HG03442 (cell line): Measurements from ENCODE around the gene LUZP2.

Source experiments
- ATAC-seq: cut with Tn5 transposase; IDR thresholded peaks from one replicate; pipeline ENCODE4 v1.9.1; 2021; ENCODE audit warnings: mild to moderate bottlenecking, moderate library complexity; ENCODE audit not compliant: unreplicated experiment

LUZP2 gene

DNA sequence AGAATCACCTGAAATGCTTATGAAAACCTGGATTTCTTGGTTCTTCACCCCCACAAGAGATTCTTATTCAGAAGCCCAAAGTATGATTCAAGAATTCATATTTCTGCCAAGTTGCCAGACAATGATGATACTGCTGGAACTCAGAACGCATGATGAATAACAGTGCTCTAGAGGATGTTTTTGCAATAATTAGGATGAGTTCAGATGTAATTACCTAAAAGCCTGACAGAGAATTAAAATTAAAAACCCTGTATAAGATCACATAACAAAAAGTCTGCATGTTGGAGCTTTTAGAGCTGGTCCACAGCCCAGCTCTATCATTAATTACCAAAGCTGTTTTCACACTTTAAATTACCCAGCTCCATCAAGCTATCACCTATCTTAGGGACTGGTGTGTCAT, 211.8 kb downstream of the LUZP2 start:
- ATAC-seq = no peak

DNA sequence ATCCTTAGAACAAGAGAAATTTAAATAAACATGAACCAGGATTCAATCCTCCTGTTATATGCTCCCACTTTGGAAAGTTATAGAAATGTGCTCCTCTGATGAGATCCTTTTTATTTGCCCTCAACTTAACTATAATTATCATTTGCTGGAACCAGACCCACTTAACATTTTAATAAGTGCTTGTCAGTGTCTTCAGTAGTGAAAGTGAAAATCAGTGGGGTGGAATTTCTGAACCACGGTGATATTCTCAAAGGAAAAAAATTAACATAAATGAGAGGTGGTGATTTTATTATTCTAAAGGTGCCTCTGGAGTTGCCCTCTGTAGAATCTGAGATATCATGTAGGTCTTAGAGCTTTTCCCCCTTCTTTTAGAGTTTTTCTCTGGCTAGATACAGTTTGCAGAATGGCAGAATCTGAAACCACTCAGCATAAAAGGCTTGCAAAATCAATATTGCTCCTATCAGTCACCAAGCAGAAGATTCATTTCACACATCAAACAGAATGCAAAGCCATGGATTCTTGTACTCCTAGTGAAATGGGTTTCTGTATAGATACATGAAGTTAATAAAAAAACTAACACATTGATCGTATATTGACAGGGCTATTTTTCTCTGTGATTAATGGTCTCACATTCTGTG, 213.2 kb downstream of the LUZP2 start:
- no peak for ATAC-seq

DNA sequence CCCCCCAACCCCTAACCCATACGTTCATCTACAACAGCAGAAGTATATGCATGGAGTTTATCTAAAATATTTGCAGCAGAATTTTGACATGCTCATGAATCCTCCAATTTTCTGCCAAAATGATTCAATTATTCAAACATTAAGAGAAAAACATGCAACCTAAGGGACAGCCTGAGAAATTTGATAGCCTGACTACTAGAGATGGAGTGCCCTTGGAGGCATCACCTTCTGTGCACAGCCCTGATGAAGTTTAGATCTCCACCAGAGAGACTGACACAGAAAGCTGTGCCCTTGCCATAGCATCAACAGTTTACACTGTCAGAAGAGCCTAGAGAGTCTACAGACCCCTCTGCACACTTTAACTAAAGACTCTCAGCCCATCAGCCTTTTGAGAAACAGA, 217.7 kb downstream of the LUZP2 start:
- ATAC-seq = no peak

DNA sequence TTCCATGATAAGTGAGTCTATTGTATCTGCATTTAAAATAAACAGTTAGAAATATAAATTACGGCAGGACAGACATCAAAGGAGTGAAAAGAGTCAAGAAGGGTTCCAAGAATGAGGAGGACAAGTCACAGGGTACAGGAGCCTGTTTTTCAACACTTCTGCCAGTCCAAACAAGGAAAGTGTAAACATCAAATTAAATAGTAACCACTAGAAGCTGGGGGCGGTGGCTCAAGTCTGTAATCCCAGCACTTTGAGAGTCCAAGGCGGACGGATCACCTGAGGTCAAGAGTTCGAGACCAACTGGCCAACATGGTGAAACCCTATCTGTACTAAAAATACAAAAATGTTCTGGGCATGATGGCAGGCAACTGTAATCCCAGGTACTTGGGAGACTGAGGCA, 219.6 kb downstream of the LUZP2 start:
- no peak for ATAC-seq

DNA sequence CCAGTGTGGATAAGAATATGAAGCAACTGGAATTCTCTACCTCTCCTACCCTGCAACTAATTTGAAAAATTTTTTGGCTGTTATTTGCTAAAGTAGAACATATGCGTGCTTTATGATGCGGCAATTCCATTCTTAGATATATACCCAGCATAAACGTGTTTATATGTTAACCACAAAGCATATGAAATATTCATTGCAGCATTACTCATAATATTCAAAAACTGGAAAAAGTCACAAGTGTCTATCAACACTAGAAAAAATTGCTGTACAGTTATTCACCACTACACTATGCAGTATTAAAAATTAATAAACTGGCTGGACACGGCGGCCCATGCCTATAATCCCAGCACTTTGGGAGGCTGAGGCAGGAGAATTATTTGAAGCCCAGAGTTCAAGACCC, 226.4 kb downstream of the LUZP2 start:
- no peak for ATAC-seq

DNA sequence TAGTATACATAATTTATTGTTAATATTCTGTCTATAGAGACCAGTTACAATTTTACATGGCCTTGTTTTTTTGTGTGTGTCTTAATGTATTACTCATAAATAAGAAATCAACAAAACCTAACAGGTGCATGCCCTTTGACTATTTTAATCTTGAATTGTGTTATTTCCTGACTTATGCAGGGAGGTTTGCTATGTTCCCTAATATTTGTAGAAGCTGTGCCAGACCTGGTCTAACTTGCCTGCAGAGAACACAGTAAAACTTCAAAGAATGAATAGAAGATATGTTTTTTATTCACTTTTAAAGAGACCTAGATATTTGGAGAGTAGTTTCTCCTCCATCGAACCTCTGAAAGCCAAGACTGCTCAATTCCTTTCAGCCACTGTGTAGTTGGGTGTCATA, 234.7 kb downstream of the LUZP2 start:
- no peak for ATAC-seq

DNA sequence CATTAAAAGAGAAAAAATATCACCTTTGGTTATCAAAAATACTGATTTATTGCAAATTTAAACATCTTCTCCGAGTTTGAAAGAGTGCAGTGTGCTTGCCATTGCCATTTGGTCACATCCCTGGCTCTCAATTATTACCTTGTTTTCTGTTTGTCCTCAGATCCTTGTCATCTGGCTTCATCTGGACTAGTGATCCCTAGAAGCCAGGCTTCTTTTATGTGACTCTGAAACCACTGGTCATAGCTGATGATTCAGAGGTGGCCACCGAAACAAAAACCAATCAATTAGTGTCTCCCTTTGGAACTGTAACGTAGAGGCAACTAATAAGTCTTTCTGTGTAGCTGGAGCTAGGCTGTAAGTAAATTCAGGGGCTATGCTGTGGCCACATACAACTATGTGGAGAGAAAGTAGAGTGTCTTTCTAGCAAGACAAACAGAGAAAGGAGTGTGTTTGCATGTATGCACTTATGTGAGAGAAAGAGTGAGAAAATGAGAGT, 237.9 kb downstream of the LUZP2 start:
- no peak for ATAC-seq

DNA sequence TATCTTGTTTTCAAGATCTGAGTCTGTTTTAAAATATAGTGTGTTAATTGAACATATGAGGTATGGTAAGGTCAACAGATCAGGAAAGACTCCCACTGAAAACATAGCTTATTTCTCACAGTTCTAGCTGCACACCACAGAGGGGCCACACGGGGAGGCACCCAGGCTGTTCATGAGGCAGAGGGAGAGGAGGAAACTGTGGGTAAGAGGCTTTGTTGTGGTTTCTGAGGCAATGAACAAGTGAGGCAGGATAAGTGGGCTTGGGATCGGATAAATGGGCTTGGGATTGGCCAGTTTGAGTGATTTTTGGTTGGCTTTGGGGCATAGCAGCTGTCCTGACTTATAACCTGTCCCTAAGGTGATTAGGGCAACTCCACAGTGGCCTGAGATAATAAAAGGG, 242.1 kb downstream of the LUZP2 start:
- ATAC-seq = no peak

DNA sequence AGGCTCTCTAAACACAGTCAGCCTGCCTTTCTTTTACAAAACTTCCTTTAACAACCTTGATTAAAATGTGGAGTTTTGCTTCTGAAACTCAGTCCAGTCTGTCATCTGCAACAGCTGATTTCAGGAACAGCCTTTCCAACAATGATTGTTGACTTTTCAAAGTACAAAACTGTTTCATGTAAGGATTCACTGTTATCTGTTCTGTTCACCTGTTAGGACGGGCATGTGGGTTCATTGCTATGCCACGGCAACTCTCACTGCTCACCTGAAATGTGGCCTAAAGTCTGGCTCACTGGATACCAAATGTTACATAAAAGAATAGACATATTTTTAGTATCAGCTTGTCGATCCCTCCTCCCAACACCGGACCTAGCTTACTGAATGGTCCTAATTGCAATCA, 242.8 kb downstream of the LUZP2 start:
- ATAC-seq = no peak

DNA sequence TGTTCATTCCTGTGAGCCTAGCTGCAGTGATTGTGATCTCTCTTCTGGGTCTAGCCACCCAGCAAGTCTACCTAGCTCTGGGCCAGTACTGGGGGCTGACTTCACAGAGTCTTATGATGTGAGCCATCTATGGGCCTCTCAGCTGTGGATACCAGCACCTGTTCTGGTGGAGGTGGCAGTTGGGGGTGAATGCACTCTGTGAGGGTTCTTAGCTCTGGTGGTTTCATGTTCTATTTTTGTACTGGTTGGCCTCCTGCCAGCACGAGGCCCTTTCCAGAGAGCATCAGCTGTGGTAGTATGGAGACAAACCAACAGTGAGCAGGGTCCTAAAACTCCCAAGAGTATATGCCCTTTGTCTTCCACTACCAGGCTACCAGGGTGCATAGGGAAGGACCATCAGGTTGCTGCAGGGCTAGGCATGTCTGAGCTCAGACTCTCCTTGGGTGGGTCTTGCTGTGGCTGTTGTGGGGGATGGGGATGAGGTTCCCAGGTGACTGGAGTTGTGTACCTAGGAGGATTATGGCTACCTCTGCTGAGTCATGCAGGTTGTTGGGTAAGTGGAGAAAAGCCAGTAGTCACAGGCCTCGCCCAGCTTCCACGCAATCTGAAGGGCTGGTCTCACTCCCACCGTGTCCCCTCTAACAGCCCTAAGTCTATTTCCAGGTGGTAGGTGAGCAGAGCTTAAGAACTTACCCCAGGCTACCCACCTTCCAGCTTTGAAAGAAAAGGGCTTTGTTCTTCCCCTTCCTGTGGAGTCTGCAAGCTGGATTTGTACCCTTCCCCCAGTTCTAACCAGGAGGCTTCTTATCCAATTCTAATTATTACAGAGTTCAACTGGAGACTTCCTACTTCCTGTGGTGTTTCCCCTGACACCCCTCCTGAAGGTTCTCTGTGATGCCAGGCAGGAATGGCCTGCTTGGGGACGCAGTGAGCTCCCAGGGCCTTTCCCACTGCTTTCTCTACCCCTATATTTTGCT, 250.7 kb downstream of the LUZP2 start:
- no peak for ATAC-seq

DNA sequence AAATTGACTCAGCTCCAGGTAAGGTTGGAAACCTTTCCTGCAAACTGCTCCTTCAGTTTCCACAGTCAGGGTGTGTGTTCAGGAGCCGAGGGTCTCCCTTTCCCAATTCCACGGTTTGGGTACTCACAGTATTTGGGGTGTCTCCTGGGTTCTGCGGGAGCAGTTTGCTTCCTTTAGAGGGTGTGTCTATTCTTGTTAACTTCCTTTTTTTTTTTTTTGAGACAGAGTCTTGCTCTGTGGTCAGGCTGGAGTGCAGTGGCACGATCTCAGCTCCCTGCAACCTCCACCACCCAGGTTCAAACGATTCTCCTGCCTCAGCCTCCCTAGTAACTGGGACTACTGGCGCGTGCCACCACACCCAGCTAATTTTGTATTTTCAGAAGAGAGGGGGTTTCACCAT, 251.4 kb downstream of the LUZP2 start:
- no peak for ATAC-seq

DNA sequence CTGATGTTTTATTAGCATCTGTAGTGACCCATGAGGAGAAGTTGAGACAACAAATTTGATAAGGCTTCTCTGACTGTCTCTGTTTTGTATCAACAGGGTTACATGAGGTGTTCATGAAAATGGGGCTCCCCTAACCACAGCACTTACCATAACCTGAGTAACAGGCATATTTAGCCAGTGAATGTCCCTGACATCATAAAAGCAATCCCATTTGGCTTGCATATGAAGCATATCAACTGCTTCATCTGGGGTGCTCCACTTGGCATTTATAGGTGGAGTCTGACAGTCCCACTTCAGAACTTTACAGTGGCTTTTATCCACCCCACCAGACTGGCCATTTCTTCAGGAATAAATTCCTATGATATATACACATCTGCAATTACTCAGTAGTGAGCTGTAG, 257.6 kb downstream of the LUZP2 start:
- no peak for ATAC-seq

DNA sequence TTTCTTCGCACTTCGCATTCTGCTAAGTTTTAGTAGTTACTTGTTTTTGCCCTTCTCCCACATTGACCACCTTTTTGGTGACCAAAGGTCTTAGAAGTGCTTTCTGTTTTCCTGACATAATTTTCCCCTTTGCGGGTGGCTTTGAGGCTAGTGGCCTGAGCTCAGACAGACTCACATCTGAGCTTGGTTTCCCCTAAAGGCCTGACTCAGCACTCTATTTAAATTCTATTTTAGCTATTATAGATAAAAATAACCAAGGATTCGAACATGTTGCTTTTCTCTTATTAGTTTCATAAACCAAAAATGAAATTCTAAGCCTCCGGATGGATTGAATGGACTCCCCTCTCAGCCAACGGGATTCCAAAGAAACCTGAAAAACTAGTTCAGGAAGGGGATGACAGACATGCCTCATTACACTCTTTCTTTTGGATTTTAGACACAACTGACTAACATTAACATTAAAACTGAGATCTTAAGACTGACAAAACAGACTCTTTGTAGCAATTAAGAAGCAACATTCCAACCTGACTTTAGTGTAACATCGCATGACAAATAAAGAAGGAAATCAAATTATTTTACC, 258.5 kb downstream of the LUZP2 start:
- no peak for ATAC-seq

DNA sequence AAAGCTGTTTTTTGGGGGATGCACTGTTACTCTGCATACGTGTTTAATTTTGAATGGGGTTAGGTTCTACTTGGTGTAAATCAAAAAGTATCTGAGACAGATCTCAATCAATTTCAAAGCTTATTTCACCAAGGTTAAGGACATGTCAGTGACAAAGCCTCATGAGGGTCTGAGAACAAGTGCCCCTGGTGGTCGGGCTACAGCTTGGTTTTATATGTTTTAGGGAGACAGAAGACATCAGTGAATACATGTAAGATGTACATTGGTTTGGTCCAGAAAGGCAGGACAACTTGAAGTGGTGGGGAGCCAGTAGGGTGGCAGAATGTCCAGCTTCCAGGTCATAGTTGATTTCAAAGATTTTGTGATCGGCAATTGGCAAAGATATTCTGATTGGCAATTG, 262.9 kb downstream of the LUZP2 start:
- no peak for ATAC-seq

DNA sequence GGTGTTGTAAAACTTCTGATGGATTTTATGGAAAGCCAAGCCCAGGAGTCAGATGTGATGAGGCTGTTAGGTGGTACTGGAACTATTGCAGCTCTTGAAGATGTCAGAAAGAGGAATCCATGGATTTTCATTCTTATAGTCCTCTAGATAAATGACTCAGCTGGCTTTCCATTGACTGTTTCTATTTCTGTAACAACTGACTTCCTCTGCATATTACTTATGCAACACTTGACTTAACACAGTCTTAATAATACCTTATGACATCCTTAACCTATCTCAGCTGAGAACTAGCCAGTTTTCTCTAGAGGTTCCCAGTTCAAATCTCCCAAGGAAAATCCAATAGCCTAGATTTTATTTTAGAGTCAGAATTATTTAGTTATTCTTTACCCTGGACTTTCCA, 263.8 kb downstream of the LUZP2 start:
- ATAC-seq = no peak

DNA sequence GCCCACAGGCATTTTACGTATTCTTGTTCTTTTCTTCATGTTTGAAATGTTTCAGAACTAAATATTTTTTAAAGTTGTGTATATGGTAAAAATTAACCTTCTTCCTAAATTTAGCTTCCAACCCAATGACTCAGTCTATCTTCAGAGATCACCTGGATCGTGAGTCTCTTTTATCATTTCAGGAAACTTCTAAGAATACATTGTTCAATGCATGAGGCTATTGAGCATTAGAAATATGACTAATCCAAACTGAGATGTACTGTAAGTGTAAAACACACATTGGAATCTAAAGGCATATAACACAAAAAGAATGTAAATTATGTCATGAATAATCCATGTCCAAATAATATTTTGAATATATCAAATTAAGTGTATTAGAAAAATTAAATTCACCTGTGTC, 265.2 kb downstream of the LUZP2 start:
- no peak for ATAC-seq

DNA sequence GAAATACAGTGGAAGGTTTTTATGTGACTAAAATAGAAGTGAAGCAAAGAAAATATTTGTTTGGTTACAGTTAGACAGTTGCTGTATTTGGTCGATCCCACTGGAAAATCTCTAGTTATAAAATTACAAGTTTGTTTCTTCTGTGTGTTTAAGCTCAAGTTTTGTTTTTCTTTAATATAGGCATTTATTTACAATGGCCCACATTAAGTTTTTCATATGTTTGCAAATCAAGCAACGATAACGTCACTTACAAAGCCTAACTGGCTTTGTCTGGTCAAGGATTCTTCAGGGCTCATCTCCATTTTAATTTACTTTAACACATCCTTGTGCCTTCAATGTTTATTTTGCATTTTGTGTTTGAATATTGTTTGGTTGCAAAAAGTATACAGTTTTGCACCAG, 270.6 kb downstream of the LUZP2 start:
- no peak for ATAC-seq

DNA sequence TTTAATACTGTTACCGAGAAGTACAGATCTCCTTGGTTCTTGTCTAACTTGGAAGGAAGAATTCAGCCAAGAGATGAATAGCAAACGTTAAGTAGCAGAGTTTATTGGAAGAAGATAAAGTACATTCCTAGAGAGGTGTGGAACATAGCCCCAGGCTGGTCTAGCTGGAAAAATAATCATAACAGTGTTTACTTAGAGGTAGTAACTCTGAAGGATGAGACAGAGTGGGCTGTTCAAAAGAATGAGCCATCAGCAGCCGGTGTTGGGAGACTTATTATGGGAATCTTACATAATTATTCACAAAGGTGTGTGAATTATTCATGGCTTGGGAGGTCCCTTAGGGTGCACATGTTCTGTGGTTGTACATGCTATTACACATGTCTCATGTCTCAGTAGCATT, 276.5 kb downstream of the LUZP2 start:
- ATAC-seq = no peak

DNA sequence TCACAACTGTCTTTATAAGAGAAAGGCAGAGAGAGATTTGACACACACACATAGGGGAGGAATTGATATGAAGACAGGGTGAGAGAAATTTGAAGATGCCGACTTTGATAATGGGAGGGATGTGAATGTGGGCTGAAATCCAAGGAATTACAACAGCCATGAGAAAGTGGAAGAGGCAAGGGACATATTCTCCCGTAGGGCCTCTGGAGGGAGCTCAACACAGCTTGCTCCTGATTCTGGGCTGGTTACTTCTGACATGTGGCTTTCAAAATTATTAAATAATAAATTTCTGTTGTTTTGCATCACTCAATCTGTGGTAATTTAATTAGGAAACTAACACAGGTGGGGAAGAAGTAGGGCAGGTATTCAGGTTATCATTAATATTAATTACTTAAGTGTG, 282.9 kb downstream of the LUZP2 start:
- ATAC-seq = no peak

DNA sequence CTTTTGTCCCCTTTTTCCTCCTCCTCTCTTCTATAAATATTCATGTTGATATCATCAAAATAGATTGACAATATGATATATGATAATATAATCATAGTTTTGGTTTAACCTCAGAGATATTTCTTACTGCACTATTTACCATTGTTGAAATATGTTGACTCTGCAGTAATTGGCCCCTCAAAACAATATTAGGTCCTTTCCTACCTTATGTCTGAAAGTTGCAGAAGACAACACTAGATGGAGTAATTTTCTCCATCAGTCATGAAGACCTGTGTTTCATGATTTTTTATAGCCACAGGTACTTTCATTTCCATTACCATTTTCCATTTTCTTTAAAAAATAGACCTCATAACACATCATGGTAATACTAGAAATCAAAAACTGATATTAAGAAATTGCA, 284.4 kb downstream of the LUZP2 start:
- no peak for ATAC-seq

DNA sequence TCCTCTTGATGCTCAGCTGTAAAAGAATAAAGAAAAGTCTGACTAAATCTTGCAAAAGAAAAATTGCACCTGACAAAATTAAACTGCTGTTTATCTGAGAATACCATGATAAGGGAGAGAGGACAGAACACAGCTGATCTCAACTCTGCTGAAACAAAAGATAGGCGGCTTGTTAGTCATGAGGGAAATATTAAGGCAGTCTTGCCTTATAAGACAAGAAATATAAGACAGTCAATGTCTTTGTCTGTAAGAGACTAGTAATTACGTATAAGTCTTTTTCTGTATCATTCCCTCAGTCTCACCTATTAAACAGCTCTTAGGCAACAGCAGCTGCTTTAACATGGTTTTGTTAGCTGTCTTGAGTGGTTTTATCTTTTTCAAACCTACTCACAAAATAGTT, 296.6 kb downstream of the LUZP2 start:
- ATAC-seq = no peak

DNA sequence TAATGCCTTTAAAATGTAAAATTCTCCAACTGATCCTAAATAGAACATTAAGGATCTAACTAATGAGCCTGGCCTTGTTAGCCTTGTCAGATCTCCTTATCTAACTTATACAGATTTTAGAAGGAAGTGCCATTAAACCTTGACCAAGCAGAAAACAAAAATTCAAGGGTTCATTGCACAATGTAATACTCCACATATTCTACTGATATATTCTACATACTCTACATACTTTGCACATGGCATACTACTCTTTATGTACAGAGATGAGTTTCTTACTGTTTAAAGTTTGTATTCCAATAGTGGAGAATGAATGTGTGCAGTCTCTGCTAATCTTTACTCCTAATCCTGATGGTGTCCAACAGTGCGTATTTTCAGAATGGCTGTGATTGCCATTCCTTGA, 297.2 kb downstream of the LUZP2 start:
- no peak for ATAC-seq
